Hypothalamus (tissue), 51 donors: ENCODE data around the gene DUSP3.

Experiments used
- DNase-seq, 51 donors: peaks; one replicate each; lab custom pipeline; 2025; lab: John Stamatoyannopoulos, UW

DUSP3 gene

DNA sequence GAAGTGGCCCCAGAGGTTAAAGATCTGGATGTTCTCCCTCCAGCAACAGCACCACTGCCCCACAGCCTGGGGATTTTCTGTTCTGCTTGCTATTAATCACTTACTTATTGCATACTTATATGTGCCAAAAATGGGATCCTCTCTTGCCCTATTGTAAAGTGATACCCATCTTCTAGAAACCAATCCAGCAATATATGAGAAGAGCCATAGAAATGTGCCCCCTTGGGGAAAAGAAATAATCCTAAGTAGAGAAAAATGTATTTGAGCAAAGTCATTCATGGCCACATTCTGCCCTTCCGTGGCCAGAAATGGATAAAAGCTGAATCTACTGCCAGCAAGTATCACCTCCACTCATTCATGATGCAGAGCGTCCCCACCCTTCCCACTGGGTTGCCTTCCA, 41.1 kb downstream of the DUSP3 start:
- no peak for DNase-seq

DNA sequence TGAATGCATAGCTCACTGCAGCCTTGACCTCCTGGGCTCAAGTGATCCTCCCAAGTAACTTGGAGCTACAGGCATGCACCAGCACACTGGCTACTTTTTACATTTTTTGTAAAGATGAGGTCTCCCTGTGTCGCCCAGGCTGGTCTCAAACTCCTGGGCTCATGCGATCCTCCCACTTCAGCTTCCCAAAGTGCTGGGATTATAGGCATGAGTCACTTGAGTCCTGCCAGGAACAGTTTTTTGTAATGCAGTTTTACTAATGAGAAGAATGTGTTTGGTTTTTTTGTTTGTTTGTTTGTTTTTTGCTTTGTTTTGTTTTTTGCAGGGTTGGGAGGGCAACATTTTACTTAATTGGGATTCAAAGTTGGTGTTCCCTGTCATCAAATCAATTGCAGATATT, 42.4 kb downstream of the DUSP3 start:
- DNase-seq, result no peak

DNA sequence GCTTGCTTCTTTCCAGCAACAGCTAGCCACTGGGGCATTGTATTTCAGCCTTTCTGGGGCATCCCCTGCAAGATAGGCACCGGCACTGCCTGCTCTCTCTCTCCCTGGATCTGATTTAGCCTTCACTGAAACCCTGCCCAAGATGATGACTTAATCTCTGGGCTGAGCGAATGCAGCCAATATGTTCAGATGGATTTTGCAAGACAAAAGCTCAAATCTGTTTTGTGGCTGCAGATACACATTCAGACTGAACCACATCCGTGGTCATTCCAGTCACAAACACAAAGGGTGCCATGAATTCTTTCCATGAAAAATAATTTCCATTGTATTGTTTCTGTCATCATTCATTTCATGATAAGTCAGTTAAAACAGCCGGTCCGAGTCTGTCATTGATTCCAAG, 44.4 kb downstream of the DUSP3 start:
- no peak for DNase-seq

- DNase-seq, result no peak
These were observed 44.8 kb downstream of the DUSP3 start for GRCh38 chr17:43733956-43734355.

GRCh38 chr17:43732958-43733357, 45.8 kb downstream of the DUSP3 start:
- DNase-seq, result no peak

DNA sequence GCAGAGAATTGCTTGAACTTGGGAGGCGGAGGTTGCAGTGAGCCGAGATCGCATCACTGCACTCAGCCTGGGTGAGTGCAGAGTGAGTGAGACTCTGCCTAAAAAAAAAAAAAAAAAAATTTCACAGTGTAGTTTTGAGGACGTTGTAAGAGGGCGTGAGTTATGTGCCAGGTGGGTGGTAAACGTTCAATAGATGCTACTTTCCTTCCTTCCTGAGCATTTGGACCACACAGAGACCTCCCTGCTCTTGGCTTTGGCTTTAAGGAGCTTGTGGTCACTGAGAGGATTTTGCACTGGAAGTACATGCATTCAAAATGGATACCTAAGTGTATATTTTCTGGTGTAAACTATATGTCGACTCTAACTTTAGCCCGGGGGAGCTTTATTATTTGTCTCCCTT, 50.7 kb downstream of the DUSP3 start:
- no peak for DNase-seq

- DNase-seq, result no peak
These were observed 54.9 kb downstream of the DUSP3 start for GRCh38 chr17:43723697-43724359.

- no peak for DNase-seq
These were observed 55.7 kb downstream of the DUSP3 start for GRCh38 chr17:43722870-43723665.

DNA sequence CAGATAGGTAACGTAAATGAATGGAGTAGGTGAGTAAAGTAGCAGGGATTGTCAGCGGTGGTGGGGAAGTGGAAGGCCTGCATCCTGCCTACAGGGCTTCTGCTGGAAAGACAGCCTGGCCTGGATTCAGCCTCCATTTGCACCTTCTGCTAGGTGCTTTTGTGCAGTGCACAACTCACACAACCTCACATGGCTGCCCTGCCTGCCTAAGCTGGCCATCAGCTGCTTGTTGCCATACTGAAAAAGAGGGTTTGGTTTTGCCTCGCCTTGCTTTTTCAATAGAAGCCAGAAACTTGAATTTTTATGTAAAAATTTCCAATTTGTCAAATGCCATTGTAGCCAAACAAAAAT, 56.5 kb downstream of the DUSP3 start:
- DNase-seq, result no peak

- DNase-seq, result no peak
These were observed 57.1 kb downstream of the DUSP3 start for GRCh38 chr17:43721537-43722268.

DNA sequence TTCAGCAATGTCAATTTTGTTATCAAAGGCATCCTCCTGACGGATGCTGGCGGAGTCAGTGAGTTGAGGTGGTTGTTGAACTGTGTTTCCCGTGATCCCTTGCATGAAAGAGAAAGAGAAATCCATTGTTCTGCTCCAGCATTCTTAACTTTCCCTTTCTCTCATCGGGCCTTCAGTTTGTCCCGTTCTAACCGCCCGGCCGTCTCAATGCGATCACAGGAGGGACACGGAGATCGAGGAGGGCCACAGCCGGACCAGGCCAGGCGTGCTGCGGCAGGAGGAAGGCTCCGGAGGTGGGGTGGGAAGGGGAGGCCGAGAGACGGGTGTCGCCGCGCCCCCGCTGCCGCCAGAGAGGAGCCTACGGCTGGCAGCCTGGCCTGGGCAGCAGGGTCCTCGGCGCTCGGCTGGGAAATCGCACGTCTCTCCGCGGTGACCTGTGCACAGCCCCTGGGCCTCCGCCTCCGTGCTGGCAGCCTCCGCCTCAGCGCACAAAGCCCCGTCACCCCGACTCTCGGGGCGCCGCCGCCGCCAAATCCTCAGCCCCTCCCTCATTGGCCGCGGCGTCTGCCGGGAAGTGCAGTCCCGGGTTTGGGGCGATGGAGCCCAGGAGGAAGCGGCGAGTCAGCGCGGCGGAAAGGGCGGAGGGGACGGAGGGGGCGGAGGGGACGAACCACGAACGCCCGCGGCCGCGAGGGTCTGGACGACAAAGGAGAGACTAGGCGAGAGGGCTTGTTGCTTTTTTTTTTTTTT, 58.3 kb downstream of the DUSP3 start:
- DNase-seq, result peak; percentile 24 to 92 (median 66)

GRCh38 chr17:43719578-43719977, 59.2 kb downstream of the DUSP3 start:
- DNase-seq, result no peak

- no peak for DNase-seq
These were observed 60.2 kb downstream of the DUSP3 start for GRCh38 chr17:43718544-43718943.

GRCh38 chr17:43717913-43718312, 60.9 kb downstream of the DUSP3 start:
- no peak for DNase-seq
